Endothelial cell (in vitro differentiated cells): ENCODE measurements around the gene GNAT2. TPM values are rescaled to one million over a fixed set of nuclear protein-coding genes. Genes with fewer than 3 reads are reported as not detected.

Source experiments
- DNase-seq: peaks from one replicate; pipeline ENCODE4 v3.0.0; 2021; ENCODE audit warnings: low spot score
- H3K27ac Mint-ChIP-seq: one replicate; pipeline ENCODE4 v1.8.0; 2021; ENCODE audit warnings: mixed read lengths, inconsistent platforms; ENCODE audit not compliant: unreplicated experiment
- H3K27me3 Mint-ChIP-seq: one replicate; pipeline ENCODE4 v1.8.0; 2021; ENCODE audit warnings: mild to moderate bottlenecking, moderate library complexity, mixed read lengths, inconsistent platforms; ENCODE audit not compliant: unreplicated experiment
- H3K36me3 Mint-ChIP-seq: one replicate; pipeline ENCODE4 v1.8.0; 2021; ENCODE audit warnings: mild to moderate bottlenecking, low read depth, mixed read lengths, inconsistent platforms; ENCODE audit not compliant: unreplicated experiment
- H3K4me1 Mint-ChIP-seq: one replicate; pipeline ENCODE4 v1.8.0; 2021; ENCODE audit warnings: mild to moderate bottlenecking, mixed read lengths, inconsistent platforms; ENCODE audit not compliant: unreplicated experiment
- H3K4me3 Mint-ChIP-seq: one replicate; pipeline ENCODE4 v1.8.0; 2021; ENCODE audit warnings: mild to moderate bottlenecking, mixed read lengths, inconsistent platforms; ENCODE audit not compliant: unreplicated experiment
- H3K9me3 Mint-ChIP-seq: one replicate; pipeline ENCODE4 v1.8.0; 2021; ENCODE audit warnings: mixed read lengths, inconsistent platforms; ENCODE audit not compliant: unreplicated experiment
- CTCF ChIP-seq: fragments of 200-600 bp; sonication (generic); IDR thresholded peaks from one replicate; pipeline ENCODE4 v1.5.0; 2021; ENCODE audit warnings: antibody characterized with exemption; ENCODE audit not compliant: unreplicated experiment
- total RNA-seq: library from RNA; stranded (reverse); fragmentation: NEBNext Ultra II Directional; extraction: Animal tissue kit (Norgen Biotek cat#: 25700); gene quantifications from one replicate; pipeline ENCODE4 v1.2.1, GENCODE V29; 2021; ENCODE audit not compliant: unreplicated experiment

Gene GNAT2
- total RNA-seq, 1 donor from 2014 or later = 0.26 TPM

- Mint-ChIP-seq H3K36me3 (peaks cover 17% of the 10 kb centered on the region), H3K4me1 (no peaks in the 10 kb centered on the region), H3K4me3 (no peak overlapping the region), H3K27ac (no peak overlapping the region), H3K27me3 (no peaks in the 10 kb centered on the region), H3K9me3 (no peaks in the 10 kb centered on the region)
- TF ChIP-seq CTCF = peak; percentile 22
- peak; percentile 31 for DNase-seq
Observed at GRCh38 chr1:109598655-109599054, 20.8 kb downstream of the GNAT2 start.

GRCh38 chr1:109598156-109598555 is 21.3 kb downstream of the GNAT2 start:
- Mint-ChIP-seq H3K27ac (no peak overlapping the region), H3K4me3 (no peak overlapping the region), H3K27me3 (no peaks in the 10 kb centered on the region), H3K36me3 (peaks cover 17% of the 10 kb centered on the region), H3K4me1 (no peaks in the 10 kb centered on the region), H3K9me3 (no peaks in the 10 kb centered on the region)
- no peak for DNase-seq
- no peak for TF ChIP-seq CTCF

GRCh38 chr1:109595531-109595930 is 23.9 kb downstream of the GNAT2 start:
- Mint-ChIP-seq H3K9me3 (no peaks in the 10 kb centered on the region), H3K27me3 (no peaks in the 10 kb centered on the region), H3K4me3 (no peak overlapping the region), H3K36me3 (peaks cover 23% of the 10 kb centered on the region), H3K27ac (no peak overlapping the region), H3K4me1 (no peaks in the 10 kb centered on the region)
- no peak for DNase-seq
- no peak for TF ChIP-seq CTCF

- Mint-ChIP-seq H3K4me3 (no peak overlapping the region), H3K36me3 (peaks cover 34% of the 10 kb centered on the region), H3K4me1 (no peaks in the 10 kb centered on the region), H3K9me3 (no peaks in the 10 kb centered on the region), H3K27me3 (no peaks in the 10 kb centered on the region), H3K27ac (no peak overlapping the region)
- DNase-seq = no peak
- no peak for TF ChIP-seq CTCF
Observed at GRCh38 chr1:109592916-109593315, 26.5 kb downstream of the GNAT2 start.

- Mint-ChIP-seq H3K4me3 (no peak overlapping the region), H3K27me3 (no peaks in the 10 kb centered on the region), H3K36me3 (peaks cover 47% of the 10 kb centered on the region), H3K4me1 (no peaks in the 10 kb centered on the region), H3K27ac (no peak overlapping the region), H3K9me3 (no peaks in the 10 kb centered on the region)
- DNase-seq = no peak
- TF ChIP-seq CTCF = no peak
Observed at GRCh38 chr1:109589679-109590078, 29.7 kb downstream of the GNAT2 start.
